Activated T-helper 2 cell treated with anti-CD3 and anti-CD28 coated beads, Interferon-gamma antibody, Interleukin-2, Interleukin-4, amounts not matched to agents 10 μg/mL and 5 μg/mL and 100 μg/mL, durations not matched to agents 14 hours and 24 hours and 36 hours (primary cell): ENCODE results near the gene OSBPL10. TPM values are rescaled to one million over a fixed set of nuclear protein-coding genes. Genes with fewer than 3 reads are reported as not detected.

Experiments
- DNase-seq: peaks from one replicate; pipeline ENCODE4 v3.0.0; 2021; ENCODE audit warnings: low spot score
- H3K27ac Mint-ChIP-seq: one replicate; pipeline ENCODE4 v1.8.0; 2021; ENCODE audit warnings: mixed read lengths
- H3K27me3 Mint-ChIP-seq: one replicate; pipeline ENCODE4 v1.8.0; 2021; ENCODE audit warnings: low read depth, mixed read lengths
- H3K36me3 Mint-ChIP-seq: one replicate; pipeline ENCODE4 v1.8.0; 2021; ENCODE audit warnings: low read depth, mixed read lengths
- H3K4me1 Mint-ChIP-seq: one replicate; pipeline ENCODE4 v1.8.0; 2021; ENCODE audit warnings: low read depth, mixed read lengths
- H3K4me3 Mint-ChIP-seq: one replicate; pipeline ENCODE4 v1.8.0; 2021; ENCODE audit warnings: low read depth, mild to moderate bottlenecking, moderate library complexity, mixed read lengths
- H3K9me3 Mint-ChIP-seq: one replicate; pipeline ENCODE4 v1.8.0; 2021; ENCODE audit warnings: mixed read lengths
- intact Hi-C: fragments of 100-400 bp; cut with micrococcal nuclease; formaldehyde crosslinking; loops from one replicate; pipeline ENCODE4 v1.15.1; 2023
- total RNA-seq: library from RNA; stranded (reverse); gene quantifications from 2 replicates; pipeline ENCODE4 v1.2.3, GENCODE V29; 2022

The OSBPL10 gene
- total RNA-seq, 1 donor from 2014 or later: 42.5 TPM

DNA sequence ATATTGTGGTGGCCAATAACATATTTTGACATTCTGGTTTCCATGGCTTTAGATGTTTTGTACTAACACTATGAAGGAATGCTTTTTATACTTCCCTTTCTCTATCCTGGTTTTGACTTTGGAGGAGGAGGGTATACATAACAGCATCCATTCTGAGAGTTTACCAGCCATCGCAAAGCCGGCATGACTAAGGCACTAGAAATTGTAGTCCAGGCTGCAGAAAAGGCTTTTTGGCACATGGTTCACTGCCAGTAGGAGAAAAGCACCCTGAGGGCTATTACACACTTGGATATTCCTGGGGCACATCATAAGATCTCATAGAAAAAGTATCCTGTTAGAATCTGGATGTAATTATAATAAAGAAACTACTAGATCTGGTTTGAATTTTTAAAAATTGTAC lies 346.6 kb downstream of the OSBPL10 start:
- no peaks in the 10 kb centered on the region for H3K9me3 Mint-ChIP-seq
- intact Hi-C loops: loop anchor here (2.0 to 10.0 kb wide), 2 partner anchors 14 to 340 kb away; no protein-coding TSS in a partner anchor
- peaks cover 58% of the 10 kb centered on the region for H3K36me3 Mint-ChIP-seq
- H3K27me3 Mint-ChIP-seq: no peaks in the 10 kb centered on the region
- no peak overlapping the region for H3K4me3 Mint-ChIP-seq
- H3K27ac Mint-ChIP-seq: peak overlapping the region; percentile 38
- peaks cover 36% of the 10 kb centered on the region for H3K4me1 Mint-ChIP-seq
- no peak for DNase-seq

- H3K4me1 Mint-ChIP-seq: peaks cover 9% of the 10 kb centered on the region
- intact Hi-C loops: no loop called here
- no peak for DNase-seq
- H3K9me3 Mint-ChIP-seq: no peaks in the 10 kb centered on the region
- no peaks in the 10 kb centered on the region for H3K27me3 Mint-ChIP-seq
- peaks cover 78% of the 10 kb centered on the region for H3K36me3 Mint-ChIP-seq
- H3K4me3 Mint-ChIP-seq: no peak overlapping the region
- no peak overlapping the region for H3K27ac Mint-ChIP-seq
These were observed 352.0 kb downstream of the OSBPL10 start for GRCh38 chr3:31629054-31629453.

- Mint-ChIP-seq H3K36me3 (peaks cover 82% of the 10 kb centered on the region), H3K4me3 (no peak overlapping the region), H3K4me1 (peaks cover 23% of the 10 kb centered on the region), H3K27me3 (no peaks in the 10 kb centered on the region), H3K27ac (no peak overlapping the region), H3K9me3 (no peaks in the 10 kb centered on the region)
- DNase-seq: no peak
- intact Hi-C loops: no loop called here
These were observed 355.7 kb downstream of the OSBPL10 start for GRCh38 chr3:31625358-31625757.

GRCh38 chr3:31624083-31624709 lies 356.9 kb downstream of the OSBPL10 start:
- Mint-ChIP-seq H3K27me3 (no peaks in the 10 kb centered on the region), H3K4me3 (no peak overlapping the region), H3K9me3 (no peaks in the 10 kb centered on the region), H3K36me3 (peaks cover 78% of the 10 kb centered on the region), H3K4me1 (peaks cover 21% of the 10 kb centered on the region), H3K27ac (no peak overlapping the region)
- intact Hi-C loops: no loop called here
- DNase-seq: no peak

- intact Hi-C loops: no loop called here
- peaks cover 73% of the 10 kb centered on the region for H3K36me3 Mint-ChIP-seq
These were observed 358.3 kb downstream of the OSBPL10 start for GRCh38 chr3:31622636-31623288.

DNA sequence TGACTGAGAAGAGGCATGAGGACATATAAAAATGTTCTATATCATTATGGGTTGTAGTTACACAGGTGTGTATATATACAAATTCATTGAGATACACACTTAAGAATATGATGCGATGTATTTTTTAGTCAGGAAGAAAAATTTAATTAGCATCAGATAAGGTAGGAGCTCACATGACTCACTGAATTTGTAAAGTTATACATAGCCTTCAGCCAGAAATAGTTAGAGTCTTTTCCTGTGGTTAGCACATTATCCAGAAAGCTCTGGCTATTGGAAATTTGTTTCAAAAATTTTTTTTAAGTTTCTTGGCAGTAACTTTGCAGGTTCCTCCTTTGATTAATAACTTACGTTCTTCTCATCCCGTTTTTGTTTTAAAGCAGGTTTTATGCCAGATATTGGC lies 359.7 kb downstream of the OSBPL10 start:
- H3K9me3 Mint-ChIP-seq: no peaks in the 10 kb centered on the region
- intact Hi-C loops: loop anchor here (2.0 kb wide), 1 partner anchor 13 kb away; no protein-coding TSS in a partner anchor

More at GRCh38 chr3:31622636-31623288, 358.3 kb downstream of the OSBPL10 start:
- H3K27ac Mint-ChIP-seq: no peak overlapping the region
- H3K4me1 Mint-ChIP-seq: peaks cover 21% of the 10 kb centered on the region
- no peaks in the 10 kb centered on the region for H3K27me3 Mint-ChIP-seq
- H3K4me3 Mint-ChIP-seq: no peak overlapping the region
- no peaks in the 10 kb centered on the region for H3K9me3 Mint-ChIP-seq
- DNase-seq: no peak

GRCh38 chr3:31620656-31621055 lies 360.4 kb downstream of the OSBPL10 start:
- Mint-ChIP-seq H3K9me3 (no peaks in the 10 kb centered on the region), H3K4me3 (no peak overlapping the region), H3K4me1 (peaks cover 22% of the 10 kb centered on the region), H3K36me3 (peaks cover 68% of the 10 kb centered on the region), H3K27ac (peak overlapping the region; percentile 21), H3K27me3 (no peaks in the 10 kb centered on the region)
- no peak for DNase-seq
- intact Hi-C loops: loop anchor here (2.0 kb wide), 1 partner anchor 14 kb away; no protein-coding TSS in a partner anchor

More for the DNA sequence above, 359.7 kb downstream of the OSBPL10 start:
- no peaks in the 10 kb centered on the region for H3K27me3 Mint-ChIP-seq
- no peak overlapping the region for H3K27ac Mint-ChIP-seq
- peaks cover 68% of the 10 kb centered on the region for H3K36me3 Mint-ChIP-seq
- H3K4me1 Mint-ChIP-seq: peaks cover 18% of the 10 kb centered on the region
- no peak for DNase-seq
- H3K4me3 Mint-ChIP-seq: no peak overlapping the region

- no peaks in the 10 kb centered on the region for H3K27me3 Mint-ChIP-seq
- no peaks in the 10 kb centered on the region for H3K9me3 Mint-ChIP-seq
- H3K27ac Mint-ChIP-seq: no peak overlapping the region
- no peak overlapping the region for H3K4me3 Mint-ChIP-seq
- peaks cover 25% of the 10 kb centered on the region for H3K4me1 Mint-ChIP-seq
- no peak for DNase-seq
- intact Hi-C loops: loop anchor here (10.0 kb wide), 1 partner anchor 528 kb away; no protein-coding TSS in a partner anchor
- H3K36me3 Mint-ChIP-seq: peaks cover 73% of the 10 kb centered on the region
These were observed 364.4 kb downstream of the OSBPL10 start for GRCh38 chr3:31616711-31617110.

GRCh38 chr3:31615071-31615875 lies 365.8 kb downstream of the OSBPL10 start:
- H3K4me3 Mint-ChIP-seq: no peak overlapping the region
- no peaks in the 10 kb centered on the region for H3K9me3 Mint-ChIP-seq
- H3K36me3 Mint-ChIP-seq: peaks cover 70% of the 10 kb centered on the region
- no peaks in the 10 kb centered on the region for H3K27me3 Mint-ChIP-seq
- intact Hi-C loops: loop anchor here (10.0 kb wide), 1 partner anchor 530 kb away; no protein-coding TSS in a partner anchor
- H3K27ac Mint-ChIP-seq: no peak overlapping the region
- DNase-seq: no peak
- H3K4me1 Mint-ChIP-seq: peaks cover 26% of the 10 kb centered on the region

DNA sequence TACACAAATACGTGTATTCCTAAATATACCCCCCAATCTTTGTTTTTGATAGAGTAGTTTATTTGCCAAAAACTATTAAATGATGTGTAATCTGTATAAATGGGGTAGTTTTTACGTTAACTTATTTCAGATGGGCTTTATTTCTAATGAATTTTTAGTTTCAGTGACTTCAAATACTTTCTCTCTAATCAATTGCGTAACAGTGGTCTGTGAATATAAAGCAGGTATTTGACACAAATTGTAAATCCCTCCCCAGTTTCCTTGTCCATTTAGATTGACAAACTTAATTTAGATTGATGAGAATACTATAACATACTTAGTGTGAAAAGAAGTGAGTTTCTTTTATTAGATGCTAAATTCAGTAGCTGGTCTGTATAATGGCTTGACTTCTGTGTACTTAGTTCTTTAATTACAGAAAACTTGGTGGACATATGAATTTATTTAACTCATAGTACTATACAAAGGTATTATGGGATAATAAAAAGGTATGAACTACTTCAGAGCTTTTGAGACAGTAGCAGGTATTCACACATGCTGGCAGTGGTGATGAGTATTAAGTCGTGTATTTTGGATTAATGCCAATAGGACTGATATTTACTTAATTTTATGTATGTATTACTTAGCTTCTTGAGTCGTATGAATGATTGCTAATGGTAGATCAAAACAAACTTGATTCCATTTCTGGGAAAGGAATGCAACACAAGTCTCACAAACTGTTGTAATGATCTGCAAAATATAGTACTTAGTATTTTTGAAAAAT lies 366.7 kb downstream of the OSBPL10 start:
- H3K36me3 Mint-ChIP-seq: peaks cover 70% of the 10 kb centered on the region
- no peak overlapping the region for H3K27ac Mint-ChIP-seq
- DNase-seq: no peak
- H3K4me1 Mint-ChIP-seq: peaks cover 29% of the 10 kb centered on the region
- H3K4me3 Mint-ChIP-seq: no peak overlapping the region
- no peaks in the 10 kb centered on the region for H3K9me3 Mint-ChIP-seq
- intact Hi-C loops: loop anchor here (5.0 to 10.0 kb wide), 2 partner anchors 143 to 530 kb away; no protein-coding TSS in a partner anchor
- H3K27me3 Mint-ChIP-seq: no peaks in the 10 kb centered on the region

GRCh38 chr3:31613654-31614053 lies 367.4 kb downstream of the OSBPL10 start:
- Mint-ChIP-seq H3K27me3 (no peaks in the 10 kb centered on the region), H3K27ac (no peak overlapping the region), H3K9me3 (no peaks in the 10 kb centered on the region), H3K36me3 (peaks cover 67% of the 10 kb centered on the region), H3K4me1 (peaks cover 29% of the 10 kb centered on the region), H3K4me3 (no peak overlapping the region)
- intact Hi-C loops: loop anchor here (5.0 to 10.0 kb wide), 2 partner anchors 144 to 531 kb away; no protein-coding TSS in a partner anchor
- no peak for DNase-seq

DNA sequence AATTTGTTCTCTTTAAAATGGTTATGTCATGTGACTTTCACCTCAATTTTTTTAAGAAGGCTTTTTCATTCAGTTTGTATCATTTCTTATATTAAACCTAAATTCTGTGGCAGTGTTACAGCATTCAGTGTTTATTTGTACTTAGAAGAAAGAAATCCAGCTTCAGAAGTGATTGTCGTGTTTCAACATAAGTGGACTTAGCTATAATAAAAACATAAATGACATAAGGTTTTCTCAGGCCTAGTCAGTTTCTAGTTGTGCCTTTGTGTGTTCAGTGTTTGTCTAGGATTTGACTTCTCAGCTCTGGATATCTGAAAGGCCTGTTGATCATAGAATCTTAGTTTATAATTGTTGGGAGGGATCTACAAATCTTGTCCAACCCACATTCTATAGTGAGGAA lies 367.9 kb downstream of the OSBPL10 start:
- intact Hi-C loops: loop anchor here (5.0 to 10.0 kb wide), 2 partner anchors 144 to 532 kb away; no protein-coding TSS in a partner anchor
- Mint-ChIP-seq H3K4me3 (no peak overlapping the region), H3K4me1 (peaks cover 33% of the 10 kb centered on the region), H3K9me3 (peaks cover 4% of the 10 kb centered on the region), H3K27me3 (no peaks in the 10 kb centered on the region), H3K27ac (no peak overlapping the region), H3K36me3 (peaks cover 68% of the 10 kb centered on the region)
- no peak for DNase-seq
